Measurements from ENCODE around the gene CORO7.

Gene CORO7

DNA sequence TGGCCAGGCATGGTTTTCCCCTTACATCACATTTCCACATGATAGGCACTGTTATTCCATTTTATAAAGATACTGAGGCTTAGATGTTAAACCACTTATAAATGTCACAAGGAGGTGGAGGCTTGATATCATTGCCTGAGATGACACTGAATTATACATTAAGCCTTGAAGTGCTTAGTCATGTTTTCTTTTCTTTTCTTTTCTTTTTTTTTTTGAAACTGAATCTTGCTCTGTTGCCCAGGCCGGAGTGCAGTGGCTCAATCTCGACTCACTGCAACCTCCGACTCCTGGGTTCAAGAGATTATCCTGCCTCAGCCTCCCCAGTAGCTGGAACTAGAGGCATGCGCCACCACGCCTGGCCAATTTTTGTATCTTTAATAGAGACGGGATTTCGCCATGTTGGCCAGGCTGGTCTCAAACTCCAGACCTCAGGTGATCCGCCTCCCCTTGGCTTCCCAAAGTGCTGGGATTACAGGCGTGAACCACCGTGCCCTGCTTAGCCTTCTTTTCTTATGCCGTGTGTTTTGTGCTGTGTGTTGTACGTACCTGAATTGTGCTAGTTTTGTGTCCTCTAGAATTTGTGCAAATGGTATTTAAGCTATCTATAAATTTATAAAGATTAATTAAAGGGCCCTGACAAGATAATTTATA is 10.5 kb upstream of the CORO7 start:
- TF ChIP-seq TAF1 (IDR thresholded peaks at IDR 0.05; ENCODE audit: borderline replicate concordance, insufficient read depth, low read length) (no peak), FOXP2 (optimal IDR thresholded peaks at IDR 0.05; ENCODE audit: borderline replicate concordance, extremely low read depth, extremely low read length, insufficient read depth) (no peak), SIN3A (IDR thresholded peaks at IDR 0.05; ENCODE audit: borderline replicate concordance, insufficient read depth, low read length) (no peak), POLR2AphosphoS5 (IDR thresholded peaks at IDR 0.05; ENCODE audit: low read depth, low read length) (no peak)
- TF ChIP-seq, protein P1, sequence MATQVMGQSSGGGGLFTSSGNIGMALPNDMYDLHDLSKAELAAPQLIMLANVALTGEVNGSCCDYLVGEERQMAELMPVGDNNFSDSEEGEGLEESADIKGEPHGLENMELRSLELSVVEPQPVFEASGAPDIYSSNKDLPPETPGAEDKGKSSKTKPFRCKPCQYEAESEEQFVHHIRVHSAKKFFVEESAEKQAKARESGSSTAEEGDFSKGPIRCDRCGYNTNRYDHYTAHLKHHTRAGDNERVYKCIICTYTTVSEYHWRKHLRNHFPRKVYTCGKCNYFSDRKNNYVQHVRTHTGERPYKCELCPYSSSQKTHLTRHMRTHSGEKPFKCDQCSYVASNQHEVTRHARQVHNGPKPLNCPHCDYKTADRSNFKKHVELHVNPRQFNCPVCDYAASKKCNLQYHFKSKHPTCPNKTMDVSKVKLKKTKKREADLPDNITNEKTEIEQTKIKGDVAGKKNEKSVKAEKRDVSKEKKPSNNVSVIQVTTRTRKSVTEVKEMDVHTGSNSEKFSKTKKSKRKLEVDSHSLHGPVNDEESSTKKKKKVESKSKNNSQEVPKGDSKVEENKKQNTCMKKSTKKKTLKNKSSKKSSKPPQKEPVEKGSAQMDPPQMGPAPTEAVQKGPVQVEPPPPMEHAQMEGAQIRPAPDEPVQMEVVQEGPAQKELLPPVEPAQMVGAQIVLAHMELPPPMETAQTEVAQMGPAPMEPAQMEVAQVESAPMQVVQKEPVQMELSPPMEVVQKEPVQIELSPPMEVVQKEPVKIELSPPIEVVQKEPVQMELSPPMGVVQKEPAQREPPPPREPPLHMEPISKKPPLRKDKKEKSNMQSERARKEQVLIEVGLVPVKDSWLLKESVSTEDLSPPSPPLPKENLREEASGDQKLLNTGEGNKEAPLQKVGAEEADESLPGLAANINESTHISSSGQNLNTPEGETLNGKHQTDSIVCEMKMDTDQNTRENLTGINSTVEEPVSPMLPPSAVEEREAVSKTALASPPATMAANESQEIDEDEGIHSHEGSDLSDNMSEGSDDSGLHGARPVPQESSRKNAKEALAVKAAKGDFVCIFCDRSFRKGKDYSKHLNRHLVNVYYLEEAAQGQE (IDR thresholded peaks at IDR 0.05; ENCODE audit: insufficient read depth in 1 of 2, low read depth in 2 of 2, low read length in 2 of 2): no peak

DNA sequence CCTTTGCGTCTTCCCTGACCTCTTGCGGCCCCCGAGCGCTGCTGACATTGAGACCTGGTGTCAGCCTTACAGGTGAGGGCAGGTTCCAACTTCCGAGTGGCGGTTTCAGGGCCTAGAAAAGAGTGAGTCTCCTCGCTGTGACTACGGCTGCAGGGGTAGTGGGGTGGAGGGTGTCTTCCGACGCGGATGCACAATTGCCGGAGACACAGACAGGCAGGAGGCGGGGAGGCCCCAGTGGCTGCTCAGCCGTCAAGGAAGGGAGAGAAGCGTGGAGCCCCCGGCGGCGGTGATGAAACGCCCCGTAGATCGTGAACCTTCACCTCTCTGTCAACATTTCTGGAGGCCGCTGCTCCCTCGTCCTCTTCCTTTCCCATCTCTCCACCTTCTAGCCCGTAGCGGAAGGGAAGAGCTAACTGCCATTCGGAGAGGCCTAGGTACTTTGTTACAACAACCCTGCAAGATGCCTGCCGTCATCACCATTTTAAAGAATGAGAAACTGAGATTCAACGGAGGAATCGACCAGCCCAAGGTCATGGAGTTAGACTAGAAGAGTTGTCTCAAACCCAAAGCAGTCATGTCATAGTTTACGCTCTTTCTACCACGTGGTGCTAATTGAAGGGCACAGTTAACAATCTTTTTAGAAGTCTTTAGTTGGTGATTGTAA is 9.8 kb upstream of the CORO7 start:
- no peak for TF ChIP-seq SIN3A (IDR thresholded peaks at IDR 0.05; ENCODE audit: borderline replicate concordance, insufficient read depth, low read length)
- no peak for TF ChIP-seq FOXP2 (optimal IDR thresholded peaks at IDR 0.05; ENCODE audit: borderline replicate concordance, extremely low read depth, extremely low read length, insufficient read depth)
- no peak for TF ChIP-seq POLR2AphosphoS5 (IDR thresholded peaks at IDR 0.05; ENCODE audit: low read depth, low read length)
- TF ChIP-seq TAF1 (IDR thresholded peaks at IDR 0.05; ENCODE audit: borderline replicate concordance, insufficient read depth, low read length): no peak

DNA sequence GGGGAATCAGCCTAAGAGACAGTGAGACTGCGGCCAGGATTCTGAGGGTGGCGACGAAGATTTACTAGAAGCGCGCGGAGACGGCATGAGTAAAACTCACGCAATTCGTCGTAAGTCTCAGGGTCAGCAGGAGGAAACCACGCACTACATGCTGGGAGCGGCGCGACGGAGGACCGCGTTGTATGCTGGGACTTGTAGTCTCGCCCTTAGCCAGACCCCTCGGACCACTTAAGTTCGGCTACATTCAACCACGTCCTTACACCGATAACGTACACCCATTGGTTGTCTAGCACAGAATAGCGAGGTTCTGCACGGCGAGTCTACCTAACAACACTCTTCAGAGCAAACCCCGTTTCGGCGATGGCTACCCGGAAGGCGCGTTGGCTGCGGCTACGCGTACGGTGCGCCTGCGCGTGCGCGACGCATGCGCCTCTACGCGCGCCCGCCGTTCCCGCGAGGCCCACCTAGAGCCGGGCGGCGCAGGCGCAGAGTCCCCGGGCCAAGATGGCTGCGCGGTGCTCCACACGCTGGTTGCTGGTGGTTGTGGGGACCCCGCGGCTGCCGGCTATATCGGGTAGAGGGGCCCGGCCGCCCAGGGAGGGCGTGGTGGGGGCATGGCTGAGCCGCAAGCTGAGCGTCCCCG is 9.1 kb upstream of the CORO7 start, which contains the start of gene DNAJA3:
Gene DNAJA3, plus strand, starts transcription at position 491 of the 643 bp plus-strand sequence. Its CDS starts 14 bp downstream, at position 505.
- TF ChIP-seq FOXP2 (optimal IDR thresholded peaks at IDR 0.05; ENCODE audit: borderline replicate concordance, extremely low read depth, extremely low read length, insufficient read depth) (no peak), POLR2AphosphoS5 (IDR thresholded peaks at IDR 0.05; ENCODE audit: low read depth, low read length) (peak; percentile 96), SIN3A (IDR thresholded peaks at IDR 0.05; ENCODE audit: borderline replicate concordance, insufficient read depth, low read length) (peak; percentile 72; the same call in 1 of the 2 replicates), TAF1 (IDR thresholded peaks at IDR 0.05; ENCODE audit: borderline replicate concordance, insufficient read depth, low read length) (peak; percentile 95)
- TF ChIP-seq, protein P1 (IDR thresholded peaks at IDR 0.05; ENCODE audit: insufficient read depth in 1 of 2, low read depth in 2 of 2, low read length in 2 of 2): 0 out of 4 replicates have a peak, but pooled peaks of 1 of the 2 experiments have one; percentile 20

DNA sequence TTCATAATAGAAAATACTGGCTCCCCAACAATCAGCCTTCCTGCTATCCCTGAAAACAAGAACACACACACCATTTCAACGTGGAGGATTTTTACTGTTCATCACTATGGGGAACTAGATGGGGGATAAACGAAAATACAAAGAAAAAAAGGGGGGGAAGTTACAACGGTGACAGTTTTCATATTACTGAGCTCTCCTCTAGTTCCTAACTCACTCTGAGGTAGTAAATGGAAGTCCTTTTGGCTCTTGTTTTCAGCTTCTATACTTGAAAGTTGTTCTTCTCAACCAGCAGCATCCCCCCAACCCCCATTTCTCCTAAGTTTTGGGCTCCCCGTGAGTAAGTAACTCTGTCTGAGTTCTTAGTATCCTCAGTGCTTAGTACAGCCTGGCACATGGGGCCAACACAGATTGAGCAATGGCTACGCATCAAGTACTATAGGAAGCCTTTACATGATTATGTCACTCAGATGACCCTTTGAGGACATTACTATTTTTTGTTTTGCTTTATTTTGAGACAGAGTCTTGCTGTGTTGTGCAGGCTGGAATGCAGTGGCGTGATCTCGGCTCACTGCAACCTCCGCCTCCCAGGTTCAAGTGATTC is 4.2 kb upstream of the CORO7 start:
- TF ChIP-seq, protein P1 (IDR thresholded peaks at IDR 0.05; ENCODE audit: insufficient read depth in 1 of 2, low read depth in 2 of 2, low read length in 2 of 2): no peak
- TF ChIP-seq FOXP2 (optimal IDR thresholded peaks at IDR 0.05; ENCODE audit: borderline replicate concordance, extremely low read depth, extremely low read length, insufficient read depth) (no peak), SIN3A (IDR thresholded peaks at IDR 0.05; ENCODE audit: borderline replicate concordance, insufficient read depth, low read length) (no peak), POLR2AphosphoS5 (IDR thresholded peaks at IDR 0.05; ENCODE audit: low read depth, low read length) (no peak), TAF1 (IDR thresholded peaks at IDR 0.05; ENCODE audit: borderline replicate concordance, insufficient read depth, low read length) (no peak)

DNA sequence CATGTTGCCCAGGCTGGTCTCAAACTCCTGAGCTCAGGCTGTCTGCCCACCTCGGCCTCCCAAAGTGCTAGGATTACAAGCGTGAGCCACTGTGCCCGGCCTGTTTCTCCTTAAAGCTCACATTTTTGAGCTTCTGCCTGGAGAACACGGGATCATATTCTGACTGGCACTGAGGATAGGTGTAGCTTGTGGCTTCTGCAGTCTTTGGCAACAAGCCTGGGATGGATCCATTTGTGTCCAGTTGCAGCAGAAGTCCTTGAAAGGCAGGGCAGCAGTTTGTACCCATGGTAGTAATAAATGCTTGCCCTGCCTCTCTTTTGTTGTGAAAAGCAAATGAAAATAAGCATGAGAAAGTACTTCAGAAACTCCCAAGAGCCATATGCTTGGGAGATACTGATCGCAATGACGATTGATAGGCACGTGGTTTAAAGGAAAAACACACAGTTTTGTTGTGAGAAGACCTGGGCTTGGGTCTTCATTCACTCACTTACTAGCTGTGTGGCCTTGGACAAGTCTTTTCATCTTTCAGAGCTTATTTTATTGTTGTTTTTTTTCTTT is 3.1 kb upstream of the CORO7 start:
- no peak for TF ChIP-seq SIN3A (IDR thresholded peaks at IDR 0.05; ENCODE audit: borderline replicate concordance, insufficient read depth, low read length)
- TF ChIP-seq TAF1 (IDR thresholded peaks at IDR 0.05; ENCODE audit: borderline replicate concordance, insufficient read depth, low read length): no peak
- TF ChIP-seq POLR2AphosphoS5 (IDR thresholded peaks at IDR 0.05; ENCODE audit: low read depth, low read length): no peak

Measured in PFSK-1 (cell line).